ENCODE data around the gene CDC42EP4. TPM values are rescaled to one million over a fixed set of nuclear protein-coding genes. Genes with fewer than 3 reads are reported as not detected.
"Not testable (repeated sequence)": the region's sequence is repeated elsewhere in the genome, so short reads cannot be mapped to it uniquely, and the experiment has no call there.

Gene CDC42EP4
- polyA plus RNA-seq, 3 donors, result 40.0 to 57.3 (median 45.5) TPM

DNA sequence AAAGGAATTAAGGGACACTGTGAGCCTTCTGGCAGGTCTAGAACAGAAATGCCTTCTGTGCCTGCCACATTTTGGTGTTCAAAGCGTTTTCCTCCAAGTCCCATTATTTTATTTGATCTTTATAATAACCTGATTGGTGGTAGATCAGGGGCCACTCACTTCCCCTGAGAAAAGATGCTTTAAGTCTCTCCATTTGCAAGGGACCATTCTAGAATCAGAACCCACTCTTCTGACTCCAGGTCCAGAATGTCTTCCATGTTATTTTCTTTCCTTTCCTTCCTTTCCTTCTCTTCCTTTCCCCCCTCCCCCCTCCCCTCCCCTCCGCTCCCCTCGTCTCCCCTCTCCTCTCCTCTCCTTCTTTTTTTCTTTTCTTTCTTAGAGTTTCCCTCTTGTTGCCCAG is 19.3 kb upstream of the CDC42EP4 start:
- DNase-seq (ENCODE audit: extremely low read depth in 1 of 11, low read depth in 9 of 11, low spot score in 4 of 11), result no peak

- no peak for DNase-seq (ENCODE audit: extremely low read depth in 1 of 11, low read depth in 9 of 11, low spot score in 4 of 11)
These were observed 15.9 kb upstream of the CDC42EP4 start for GRCh38 chr17:73327676-73328075.

DNA sequence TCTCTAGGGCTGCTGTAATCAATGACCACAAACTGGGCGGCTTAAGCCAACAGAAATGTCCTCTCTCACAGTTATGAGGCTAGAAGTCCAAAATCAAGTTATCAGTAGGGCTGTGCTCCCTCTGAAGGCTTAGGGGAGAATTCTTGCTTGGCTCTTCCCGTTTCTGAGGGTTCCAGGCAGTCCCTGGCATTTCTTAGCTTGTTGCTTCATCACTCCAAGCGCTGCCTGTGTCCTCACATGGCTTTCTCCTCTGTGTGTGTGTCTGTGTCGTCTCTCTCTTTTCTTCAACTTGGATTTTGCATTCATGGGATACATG is 13.7 kb upstream of the CDC42EP4 start:
- DNase-seq (ENCODE audit: extremely low read depth in 1 of 11, low read depth in 9 of 11, low spot score in 4 of 11), result no peak

- no peak for DNase-seq (ENCODE audit: extremely low read depth in 1 of 11, low read depth in 9 of 11, low spot score in 4 of 11)
These were observed 13.1 kb upstream of the CDC42EP4 start for GRCh38 chr17:73324711-73325526.

- no peak for DNase-seq (ENCODE audit: extremely low read depth in 1 of 11, low read depth in 9 of 11, low spot score in 4 of 11)
These were observed 12.3 kb upstream of the CDC42EP4 start for GRCh38 chr17:73324160-73324475.

DNA sequence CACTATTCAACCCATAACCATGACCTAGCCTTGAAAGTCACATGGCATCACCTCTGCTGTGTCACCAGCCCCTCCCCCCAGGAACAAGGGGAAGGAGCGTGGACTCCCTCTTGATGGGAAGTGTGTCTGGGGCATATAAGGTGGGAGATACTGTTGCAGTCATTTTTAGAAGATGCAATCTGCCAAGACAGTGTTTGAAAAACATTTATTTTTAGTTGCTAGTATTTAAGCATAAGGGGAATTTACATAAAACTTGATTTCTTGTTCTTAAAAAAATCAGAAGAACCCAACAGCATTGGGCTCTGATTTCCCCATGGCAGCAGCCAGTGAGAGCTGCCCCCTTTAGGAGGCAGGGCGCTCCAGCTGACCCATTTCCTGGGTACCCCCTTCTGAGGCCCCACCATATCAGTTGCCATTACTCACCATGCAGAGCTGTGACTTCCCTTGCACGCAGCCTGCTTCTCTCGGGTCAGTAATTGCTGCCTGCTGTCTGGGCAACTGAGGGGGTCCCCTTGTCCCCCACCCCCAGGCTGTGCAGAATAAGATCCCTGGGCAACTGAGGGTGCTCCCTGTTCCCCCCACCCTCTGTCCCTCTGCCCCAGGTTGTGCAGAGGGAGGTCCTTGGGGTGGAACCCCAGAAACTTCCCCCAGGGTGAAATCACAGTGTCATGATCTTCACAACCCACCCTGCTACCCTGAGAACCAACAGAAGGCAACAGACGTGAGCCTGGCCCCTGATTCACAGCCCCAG is 11.8 kb upstream of the CDC42EP4 start:
- no peak for DNase-seq (ENCODE audit: extremely low read depth in 1 of 11, low read depth in 9 of 11, low spot score in 4 of 11)

GRCh38 chr17:73320601-73321264 is 8.9 kb upstream of the CDC42EP4 start:
- no peak for DNase-seq (ENCODE audit: extremely low read depth in 1 of 11, low read depth in 9 of 11, low spot score in 4 of 11)

DNA sequence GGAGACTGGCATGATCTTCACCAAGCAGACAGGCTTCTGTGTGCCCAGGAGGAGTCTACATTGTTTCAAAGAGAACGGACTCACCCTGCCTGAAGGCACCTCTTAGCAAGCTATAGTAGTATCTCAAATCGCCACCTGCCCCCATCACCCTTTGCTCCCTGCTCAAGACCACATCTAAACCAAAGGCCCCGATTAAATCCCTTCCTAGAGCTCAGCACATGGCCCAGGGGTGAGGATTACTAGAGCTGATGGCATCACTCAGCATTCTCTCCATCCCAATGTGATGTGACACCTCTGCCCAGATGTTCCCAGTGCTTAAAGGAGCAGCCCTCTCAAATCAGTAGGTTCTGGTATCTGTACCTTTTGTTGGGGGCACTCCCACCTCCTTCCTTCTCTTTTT is 8.0 kb upstream of the CDC42EP4 start:
- DNase-seq (ENCODE audit: extremely low read depth in 1 of 11, low read depth in 9 of 11, low spot score in 4 of 11), result no peak

DNA sequence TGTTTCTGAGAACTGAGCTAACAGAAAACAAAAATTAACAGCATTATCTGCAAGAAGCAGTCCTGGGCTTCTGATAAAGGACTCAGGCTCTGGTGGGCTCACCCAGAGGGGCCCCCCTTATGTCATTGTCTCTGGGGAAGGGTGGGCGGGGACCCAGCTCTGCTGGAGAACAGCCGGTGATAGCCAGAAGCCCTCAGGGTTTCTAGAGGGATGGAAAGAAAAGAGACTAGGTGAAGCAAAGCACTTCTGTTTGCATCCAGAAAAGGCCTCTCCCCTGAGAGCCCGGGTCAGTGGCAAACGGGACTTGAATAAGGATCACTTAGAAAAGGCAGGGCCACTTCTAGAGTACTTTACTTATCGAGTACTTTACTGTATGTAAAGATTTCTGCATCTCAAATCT is 7.0 kb upstream of the CDC42EP4 start:
- no peak for DNase-seq (ENCODE audit: extremely low read depth in 1 of 11, low read depth in 9 of 11, low spot score in 4 of 11)

DNA sequence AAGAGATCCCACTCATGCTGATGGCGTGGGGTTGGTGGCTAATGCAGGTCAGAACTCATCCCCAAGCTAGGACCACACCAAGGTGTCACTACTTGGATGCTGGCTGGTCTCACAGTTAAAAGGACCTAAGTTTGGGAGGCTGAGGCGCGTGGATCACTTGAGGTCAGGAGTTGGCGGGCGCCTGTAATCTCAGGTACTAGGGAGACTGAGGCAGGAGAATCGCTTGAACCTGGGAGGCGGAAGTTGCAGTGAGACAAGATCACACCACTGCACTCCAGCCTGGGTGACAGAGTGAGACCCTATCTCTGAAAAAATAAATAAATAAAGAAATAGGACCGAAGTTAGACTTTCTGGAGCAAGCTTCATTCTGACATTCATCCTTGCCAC is 6.6 kb upstream of the CDC42EP4 start:
- DNase-seq (ENCODE audit: extremely low read depth in 1 of 11, low read depth in 9 of 11, low spot score in 4 of 11), result no peak

GRCh38 chr17:73317513-73318426 is 6.0 kb upstream of the CDC42EP4 start:
- DNase-seq (ENCODE audit: extremely low read depth in 1 of 11, low read depth in 9 of 11, low spot score in 4 of 11), result no peak

DNA sequence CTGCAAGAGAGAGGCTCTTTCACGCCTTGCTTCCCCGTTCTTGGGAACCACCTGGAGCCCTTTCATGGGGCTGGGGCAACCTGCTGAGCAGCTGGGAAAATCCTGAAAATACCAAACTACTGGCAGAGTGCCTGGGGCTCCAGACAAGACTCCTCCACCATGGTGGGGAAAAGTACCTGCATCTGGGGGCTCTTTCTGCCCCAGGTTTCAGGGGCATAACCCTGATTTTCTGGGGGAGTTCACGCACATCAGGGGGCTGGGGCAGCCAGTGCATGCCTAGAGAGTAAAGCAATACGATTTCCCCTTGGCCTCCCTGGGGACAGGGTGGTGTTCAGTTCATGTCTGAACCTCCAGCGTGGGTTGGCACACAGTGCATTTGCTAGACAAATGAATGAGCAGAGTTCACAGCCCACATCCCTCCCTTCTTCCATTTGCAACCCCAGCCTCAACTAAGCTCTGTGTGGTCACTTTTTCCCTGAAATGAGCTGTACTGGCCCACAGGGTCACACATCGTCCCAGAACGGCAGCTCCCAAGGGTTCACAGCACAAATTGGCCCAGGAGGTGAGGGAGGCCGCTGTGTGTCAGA is 5.2 kb upstream of the CDC42EP4 start:
- no peak for DNase-seq (ENCODE audit: extremely low read depth in 1 of 11, low read depth in 9 of 11, low spot score in 4 of 11)

DNA sequence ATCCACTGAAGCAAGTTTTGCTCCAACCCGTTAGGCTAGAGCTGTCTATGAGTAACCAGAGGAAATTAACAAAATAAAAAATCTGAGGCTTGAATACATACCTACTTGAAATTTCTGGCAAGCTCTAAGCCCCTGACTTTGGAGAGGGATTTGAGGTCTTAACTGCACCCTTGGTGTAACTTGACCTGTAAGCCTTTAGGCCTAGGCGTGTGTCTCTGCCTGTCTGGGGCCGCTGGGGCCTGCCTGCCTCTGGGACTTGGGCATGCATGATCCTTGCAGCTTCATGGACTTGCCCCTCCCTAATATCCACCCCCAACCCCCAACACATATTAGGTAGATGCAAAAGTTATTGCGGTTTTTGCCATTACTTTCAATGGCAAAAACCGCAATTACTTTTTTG is 3.7 kb upstream of the CDC42EP4 start:
- DNase-seq (ENCODE audit: extremely low read depth in 1 of 11, low read depth in 9 of 11, low spot score in 4 of 11), result no peak

DNA sequence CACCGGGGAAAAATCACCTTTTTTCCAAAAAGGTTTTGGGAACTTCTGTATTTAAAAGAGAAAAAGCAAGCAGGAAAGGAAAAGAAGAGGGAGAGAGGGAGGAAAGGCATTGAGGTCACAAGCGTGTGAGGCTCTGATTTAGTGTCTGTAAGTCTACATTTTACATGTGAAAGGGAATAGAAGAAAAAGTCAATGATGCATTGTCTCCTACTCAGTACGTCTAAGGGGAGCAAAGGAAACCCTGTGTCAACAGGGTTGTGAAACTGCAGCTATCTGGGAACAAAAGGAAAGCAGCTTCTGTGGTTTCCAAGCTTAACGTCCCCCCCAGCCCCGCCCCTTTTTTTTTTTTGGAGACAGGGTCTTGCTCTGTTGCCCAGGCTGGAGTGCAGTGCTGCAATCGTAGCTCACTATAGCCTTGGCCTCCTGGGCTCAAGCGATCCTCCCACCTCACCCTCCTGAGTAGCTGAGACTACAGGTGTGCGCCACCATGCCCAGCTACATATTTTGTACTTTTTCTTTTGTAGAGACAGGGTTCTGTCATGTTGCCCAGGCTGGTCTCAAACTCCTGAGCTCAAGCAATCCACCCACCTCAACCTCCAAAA is 1.8 kb upstream of the CDC42EP4 start:
- no peak for DNase-seq (ENCODE audit: extremely low read depth in 1 of 11, low read depth in 9 of 11, low spot score in 4 of 11)

DNA sequence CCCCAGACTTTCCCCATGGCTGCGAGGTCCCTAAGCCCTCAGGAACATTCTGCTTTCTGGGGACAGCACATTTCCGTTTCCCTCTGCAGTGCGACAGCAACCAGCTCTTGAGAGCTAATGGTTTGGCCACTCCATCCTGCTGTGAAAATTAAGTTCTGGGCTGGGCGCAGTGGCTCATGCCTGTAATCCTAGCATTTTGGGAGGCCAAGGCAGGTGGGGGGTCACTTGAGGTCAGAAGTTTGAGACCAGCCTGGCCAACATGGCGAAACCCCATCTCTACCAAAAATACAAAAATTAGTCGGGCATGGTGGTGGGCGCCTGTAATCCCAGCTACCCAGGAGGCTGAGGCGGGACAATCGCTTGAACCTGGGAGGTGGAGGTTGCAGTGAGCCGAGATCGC is 1.1 kb upstream of the CDC42EP4 start:
- not testable (repeated sequence) for DNase-seq (ENCODE audit: extremely low read depth in 1 of 11, low read depth in 9 of 11, low spot score in 4 of 11)

- DNase-seq (ENCODE audit: extremely low read depth in 1 of 11, low read depth in 9 of 11, low spot score in 4 of 11), result no peak
These were observed 397 bp downstream of the CDC42EP4 start for GRCh38 chr17:73311428-73311780.

GRCh38 chr17:73309727-73310596 is 1.8 kb downstream of the CDC42EP4 start:
- peak in 1 of 11 donors; percentile 59 for DNase-seq (ENCODE audit: extremely low read depth in 1 of 11, low read depth in 9 of 11, low spot score in 4 of 11)

DNA sequence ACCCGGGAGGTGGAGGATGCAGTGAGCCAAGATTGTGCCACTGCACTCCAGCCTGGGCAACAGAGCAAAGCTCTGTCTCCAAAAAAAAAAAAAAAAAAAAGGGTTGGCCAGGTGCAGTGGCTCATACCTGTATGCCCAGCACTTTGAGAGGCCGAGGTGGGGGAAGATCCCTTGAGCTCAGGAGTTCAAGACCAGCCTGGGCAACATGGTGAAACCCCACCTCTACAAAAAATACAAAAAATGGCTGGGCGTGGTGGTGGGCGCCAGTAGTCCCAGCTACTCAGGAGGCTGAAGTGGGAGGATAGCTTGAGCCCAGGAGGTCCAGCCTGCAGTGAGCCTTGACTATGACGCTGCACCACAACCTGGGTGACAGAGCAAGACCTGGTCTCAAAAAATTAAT is 2.8 kb downstream of the CDC42EP4 start:
- DNase-seq (ENCODE audit: extremely low read depth in 1 of 11, low read depth in 9 of 11, low spot score in 4 of 11), result not testable (repeated sequence)

Data from renal cortex interstitium (tissue), 11 donors.